D721Med (cell line): ENCODE results near the gene BEND4.

Source experiments
- DNase-seq: peaks from one replicate; pipeline ENCODE4 v3.0.0; 2011; ENCODE audit warnings: low spot score; ENCODE audit not compliant: insufficient read length
- FAIRE-seq: peaks from 2 replicates; lab custom pipeline; 2011; peaks lifted over from hg19 to GRCh38; lab: Jason Lieb, UNC
- CTCF ChIP-seq: IDR thresholded peaks from 2 replicates; pipeline ENCODE4 v1.5.1; 2012; ENCODE audit warnings: mild to moderate bottlenecking, control low read depth; ENCODE audit not compliant: insufficient read depth; ENCODE audit errors: missing control alignments

The BEND4 gene

GRCh38 chr4:42136371-42136770 lies 16.1 kb downstream of the BEND4 start:
- DNase-seq (no peak), FAIRE-seq (no peak)
- TF ChIP-seq CTCF, result no peak

- no peak for FAIRE-seq
- no peak for TF ChIP-seq CTCF
- DNase-seq, result no peak
These were observed 19.4 kb downstream of the BEND4 start for GRCh38 chr4:42133006-42133405.

GRCh38 chr4:42132099-42132498 lies 20.4 kb downstream of the BEND4 start:
- no peak for FAIRE-seq
- no peak for TF ChIP-seq CTCF
- DNase-seq, result no peak

- no peak for TF ChIP-seq CTCF
- FAIRE-seq (no peak), DNase-seq (no peak)
These were observed 29.3 kb downstream of the BEND4 start for GRCh38 chr4:42123071-42123644.

- DNase-seq (no peak), FAIRE-seq (no peak)
- TF ChIP-seq CTCF, result no peak
These were observed 30.2 kb downstream of the BEND4 start for GRCh38 chr4:42122237-42122636.

- no peak for FAIRE-seq
- TF ChIP-seq CTCF, result no peak
- no peak for DNase-seq
These were observed 32.6 kb downstream of the BEND4 start for GRCh38 chr4:42119886-42120285.

GRCh38 chr4:42112846-42113245 lies 39.6 kb downstream of the BEND4 start:
- DNase-seq, result no peak
- no peak for FAIRE-seq
- no peak for TF ChIP-seq CTCF
